GF-D8 (cell line): ENCODE measurements around the gene TPSG1.
"Not testable (repeated sequence)": the region's sequence is repeated elsewhere in the genome, so short reads cannot be mapped to it uniquely, and the experiment has no call there.

Experiments
- DNase-seq: peaks from one replicate; lab custom pipeline; 2025; lab: John Stamatoyannopoulos, UW

The TPSG1 gene

DNA sequence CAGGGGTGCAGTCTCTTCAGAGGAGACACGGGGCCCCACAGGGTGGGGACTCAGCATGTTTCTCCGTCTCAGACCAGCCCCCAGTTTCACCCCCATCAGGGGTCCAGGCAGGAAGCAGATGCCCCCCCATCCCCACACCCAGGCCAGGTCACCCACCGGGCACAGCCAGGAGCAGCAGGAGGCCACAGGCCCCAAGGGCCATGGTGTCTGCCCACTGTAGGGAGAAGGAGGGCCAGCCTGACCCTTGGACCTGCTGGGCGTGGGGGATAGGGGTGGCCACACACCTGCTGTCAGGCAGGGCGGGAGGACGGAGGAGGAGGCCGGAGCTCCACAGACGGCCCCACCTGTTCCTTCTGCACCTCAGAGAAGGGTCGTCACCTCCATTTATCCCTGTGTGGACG, at the start of gene TPSG1:
TPSG1 (minus strand) TSS at position 218 of the 401 bp plus-strand sequence; CDS start at position 202, 16 bp downstream.
- no peak for DNase-seq

DNA sequence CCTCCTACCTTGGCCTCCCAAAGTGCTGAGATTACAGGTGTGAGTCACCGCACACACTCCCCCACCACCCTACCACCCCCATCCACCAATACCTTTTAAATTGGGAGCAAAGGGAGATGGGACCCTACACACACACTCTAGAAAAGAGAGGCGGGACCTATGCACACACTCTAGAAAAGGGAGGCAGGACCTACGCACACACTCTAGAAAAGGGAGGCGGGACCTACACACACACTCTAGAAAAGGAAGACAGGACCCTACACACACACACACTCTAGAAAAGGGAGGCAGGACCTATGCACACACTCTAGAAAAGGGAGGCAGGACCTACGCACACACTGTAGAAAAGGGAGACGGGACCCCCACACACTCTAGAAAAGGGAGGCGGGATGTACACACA, 49.7 kb upstream of the TPSG1 start:
- DNase-seq, result no peak

DNA sequence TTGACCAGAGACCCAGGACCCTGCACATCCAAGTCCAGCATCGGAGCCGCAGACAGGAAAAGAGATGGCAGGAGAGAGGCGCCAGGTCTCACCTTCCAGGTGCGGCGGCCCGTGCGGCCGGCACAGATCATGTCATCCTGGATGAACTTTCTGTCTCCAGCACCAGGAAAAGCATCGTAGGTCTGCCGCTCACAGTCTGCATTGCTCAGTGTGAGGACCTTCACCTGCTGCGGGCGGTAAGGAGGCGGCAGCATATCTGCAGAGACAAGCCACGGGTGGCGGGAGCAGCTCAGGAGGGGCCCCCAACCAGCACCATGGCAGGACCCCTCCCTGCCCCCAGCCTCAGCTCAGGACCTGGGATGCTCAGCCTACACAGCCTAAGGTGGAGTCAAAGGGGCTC, 48.7 kb upstream of the TPSG1 start:
- no peak for DNase-seq

DNA sequence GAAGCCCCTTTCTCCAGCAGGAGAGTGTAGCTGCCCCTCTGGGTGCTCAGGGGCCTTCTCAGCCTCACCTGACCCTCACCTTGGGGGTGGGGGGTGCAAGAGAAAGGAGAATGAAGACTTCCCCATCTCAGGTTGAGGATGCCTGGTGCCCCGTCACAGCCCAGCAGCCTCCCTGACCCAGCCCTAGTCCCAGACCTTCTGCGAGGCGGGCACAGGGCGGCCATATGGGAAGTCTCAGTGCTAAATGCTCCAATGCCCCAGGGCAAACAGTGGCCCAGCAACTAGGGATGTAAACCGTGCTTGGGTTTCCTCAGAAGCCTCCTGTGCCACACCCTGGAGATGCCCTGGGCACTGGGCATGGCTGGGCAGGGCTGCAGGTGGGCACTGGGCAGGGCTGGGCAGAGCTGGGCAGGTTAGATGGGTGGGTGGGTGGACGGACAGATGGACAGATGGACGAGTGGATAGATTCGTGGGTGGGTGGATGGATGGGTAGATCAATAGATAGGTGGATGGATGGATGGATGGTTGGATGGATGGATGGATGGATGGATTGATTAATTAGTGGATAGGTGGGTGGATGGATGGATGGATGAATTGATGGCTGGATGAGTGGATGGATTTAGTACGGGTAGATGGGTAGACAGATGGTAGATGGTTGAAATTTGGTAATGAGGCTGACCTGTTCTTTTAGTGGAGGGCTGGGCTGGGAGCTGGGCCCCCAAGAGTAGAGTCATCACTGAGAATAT, 47.6 kb upstream of the TPSG1 start:
- DNase-seq, result no peak

DNA sequence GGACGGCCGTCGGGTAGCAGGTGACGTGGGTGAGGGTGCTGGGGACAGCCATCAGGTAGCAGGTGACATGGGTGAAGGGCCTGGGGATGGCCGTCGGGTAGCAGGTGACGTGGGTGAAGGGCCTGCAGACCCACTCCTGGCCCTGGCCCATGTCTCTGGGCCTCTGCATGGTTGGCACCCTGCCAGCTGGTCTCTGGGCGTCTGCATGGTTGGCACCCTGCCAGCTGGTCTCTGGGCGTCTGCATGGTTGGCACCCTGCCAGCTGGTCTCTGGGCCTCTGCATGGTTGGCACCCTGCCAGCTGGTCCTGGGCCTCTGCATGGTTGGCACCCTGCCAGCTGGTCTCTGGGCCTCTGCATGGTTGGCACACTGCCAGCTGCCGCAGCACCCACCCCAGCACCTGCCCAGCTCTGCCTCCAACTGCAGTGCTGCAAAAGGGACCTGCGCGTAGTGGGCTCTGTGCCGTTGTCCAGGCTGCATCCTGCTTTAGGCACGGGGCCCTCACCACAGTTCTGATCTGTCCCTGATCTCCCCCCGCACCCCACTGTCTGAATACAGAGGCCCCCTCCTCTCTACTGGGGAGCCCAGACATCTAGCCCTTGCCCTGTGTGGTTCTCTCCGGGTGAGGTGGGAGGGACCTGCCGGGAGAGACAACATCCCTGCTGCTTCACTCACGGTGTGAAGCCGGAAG, 46.8 kb upstream of the TPSG1 start:
- DNase-seq, result not testable (repeated sequence)

DNA sequence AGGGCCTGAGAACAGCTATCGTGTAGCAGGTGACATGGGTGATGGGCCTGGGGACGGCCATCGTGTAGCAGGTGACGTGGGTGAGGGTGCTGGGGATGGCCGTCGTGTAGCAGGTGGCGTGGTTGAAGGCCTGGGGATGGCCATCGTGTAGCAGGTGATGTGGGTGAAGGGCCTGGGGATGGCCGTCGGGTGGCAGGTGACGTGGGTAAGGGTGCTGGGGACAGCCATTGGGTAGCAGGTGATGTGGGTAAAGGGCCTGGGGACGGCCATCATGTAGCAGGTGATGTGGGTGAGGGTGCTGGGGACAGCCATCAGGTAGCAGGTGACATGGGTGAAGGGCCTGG, 46.3 kb upstream of the TPSG1 start:
- DNase-seq, result no peak

DNA sequence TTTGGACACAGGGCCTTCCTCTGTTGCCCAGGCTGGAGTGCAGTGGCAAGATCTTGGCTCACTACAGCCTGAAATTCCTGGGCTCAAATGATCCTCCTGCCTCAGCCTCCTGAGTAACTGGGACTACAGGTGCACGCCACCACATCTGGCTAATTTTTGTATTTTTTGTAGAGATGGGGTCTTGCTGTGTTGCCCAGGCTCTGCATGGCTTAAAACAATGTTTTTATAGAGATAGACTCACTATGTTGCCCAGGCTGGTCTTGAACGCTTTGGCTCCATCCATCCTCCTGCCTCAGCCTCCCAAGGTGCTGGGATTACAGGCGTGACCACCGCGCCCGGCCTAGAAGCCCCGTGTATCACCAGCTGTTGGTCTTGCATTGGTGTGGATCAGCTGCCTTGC, 44.4 kb upstream of the TPSG1 start:
- DNase-seq, result not testable (repeated sequence)

DNA sequence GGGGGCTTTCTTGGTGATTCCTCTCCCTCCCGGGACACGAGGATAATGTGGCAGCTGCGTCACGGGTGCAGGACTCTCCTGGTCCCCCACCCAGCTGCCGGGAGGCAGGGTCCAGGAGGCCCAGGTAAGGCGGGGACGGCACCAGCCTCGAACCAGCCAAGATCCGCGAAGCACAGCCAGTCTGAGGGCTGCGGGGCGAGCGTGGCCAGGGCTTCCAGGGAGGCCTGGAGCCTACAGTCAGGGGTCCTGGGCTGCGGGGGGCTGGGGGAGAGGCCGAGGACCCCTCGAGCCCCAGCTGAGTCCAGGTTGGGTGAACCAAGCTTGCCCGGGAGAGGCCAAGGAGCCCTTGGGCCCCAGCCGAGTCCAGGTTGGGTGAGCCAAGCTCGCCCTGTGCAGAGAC, 40.8 kb upstream of the TPSG1 start:
- DNase-seq, result no peak

DNA sequence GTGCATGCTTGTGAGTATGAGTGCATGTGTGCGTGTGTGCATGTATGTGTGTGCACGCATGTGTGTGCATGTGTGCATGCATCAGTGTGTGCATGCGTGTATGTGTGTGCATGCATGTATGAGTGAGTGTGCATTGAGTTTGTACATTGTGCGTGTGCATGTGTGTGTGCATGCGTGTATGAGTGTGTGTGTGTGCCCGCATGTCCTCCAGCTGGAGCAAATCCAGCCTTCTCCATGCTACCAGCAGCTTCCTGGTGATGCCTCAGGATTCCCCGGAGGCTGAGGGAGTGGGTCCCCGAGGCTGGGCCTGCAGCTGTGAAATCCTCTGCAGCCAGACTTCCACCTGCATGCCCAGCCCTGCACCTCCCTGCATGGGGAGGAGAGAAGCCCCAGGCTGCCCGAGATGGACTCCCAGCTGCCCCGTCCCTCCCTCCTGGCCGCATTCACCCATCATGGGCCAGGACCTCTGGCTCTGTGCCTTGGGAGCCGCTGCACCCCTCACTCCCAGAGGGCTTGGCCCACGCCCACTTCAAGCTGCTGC, 40.1 kb upstream of the TPSG1 start:
- no peak for DNase-seq

DNA sequence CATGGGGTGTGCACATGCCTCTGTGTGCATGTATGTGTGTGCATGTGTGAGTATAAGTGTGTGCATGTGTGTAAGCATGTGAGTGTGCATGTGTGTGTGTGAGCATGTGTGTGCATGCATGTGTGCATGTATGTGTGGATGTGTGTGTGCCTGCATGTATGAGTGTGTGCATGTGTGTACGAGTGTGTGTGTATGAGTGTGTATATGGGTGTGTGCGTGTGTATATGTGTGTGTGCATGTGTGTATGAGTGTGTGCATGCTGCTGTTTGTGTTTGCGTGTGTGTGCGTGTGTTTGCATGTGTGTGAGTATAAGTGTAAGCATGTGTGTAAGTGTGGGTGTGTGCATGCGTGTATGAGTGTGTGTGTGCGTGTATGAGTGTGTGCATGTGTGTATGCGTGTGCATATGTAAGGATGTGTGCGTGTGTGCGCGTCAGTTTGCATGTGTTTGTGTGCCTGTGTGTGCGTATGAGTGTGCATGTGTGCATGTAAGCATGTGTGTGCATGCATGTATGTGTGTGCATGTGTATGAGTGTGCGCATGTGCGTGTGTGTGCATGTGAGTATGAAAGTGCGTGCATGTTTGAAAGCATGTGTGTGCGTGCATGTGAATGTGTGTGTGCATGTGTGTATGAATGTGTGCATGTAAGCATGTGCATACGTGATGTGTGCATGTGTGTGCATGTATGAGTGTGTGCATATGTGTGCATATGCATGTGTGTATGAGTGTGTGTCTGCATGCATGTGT, 39.4 kb upstream of the TPSG1 start:
- DNase-seq, result no peak

DNA sequence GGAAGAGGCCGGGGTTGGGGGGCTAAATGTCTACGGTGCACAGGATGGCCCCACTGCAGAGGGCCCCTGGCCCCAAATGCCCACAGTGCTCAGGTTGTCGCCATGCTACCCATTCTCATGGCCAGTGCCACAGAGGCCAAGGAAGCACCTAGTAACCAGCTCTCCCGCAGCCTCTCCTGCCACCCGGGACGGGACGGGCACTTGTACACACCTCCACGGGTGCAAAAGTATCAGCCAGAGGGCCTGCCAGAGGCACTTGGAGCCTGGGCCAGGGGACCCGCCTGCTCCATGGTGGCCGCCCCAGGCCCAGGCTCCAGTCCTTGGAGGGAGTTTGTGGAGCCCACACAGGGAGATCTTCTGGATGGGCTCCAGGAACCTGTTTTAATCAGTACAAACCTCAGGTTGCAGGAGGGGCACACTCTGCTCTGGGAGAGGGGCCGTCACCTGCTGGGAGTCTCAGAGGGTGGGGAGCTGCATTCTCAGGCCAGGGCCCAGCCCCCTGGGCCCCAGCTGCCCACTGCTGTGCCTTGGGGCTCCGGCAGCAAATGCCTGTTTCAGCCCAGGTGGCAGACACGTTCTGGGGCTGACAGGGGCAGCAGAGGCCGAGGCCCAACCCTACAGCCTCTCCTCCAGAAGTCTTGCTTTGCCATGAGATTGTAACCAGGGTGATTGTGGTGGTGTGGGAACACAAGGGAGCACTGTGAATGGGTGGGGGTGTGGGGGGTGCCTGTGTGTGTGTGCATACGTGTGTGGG, 38.7 kb upstream of the TPSG1 start:
- no peak for DNase-seq

DNA sequence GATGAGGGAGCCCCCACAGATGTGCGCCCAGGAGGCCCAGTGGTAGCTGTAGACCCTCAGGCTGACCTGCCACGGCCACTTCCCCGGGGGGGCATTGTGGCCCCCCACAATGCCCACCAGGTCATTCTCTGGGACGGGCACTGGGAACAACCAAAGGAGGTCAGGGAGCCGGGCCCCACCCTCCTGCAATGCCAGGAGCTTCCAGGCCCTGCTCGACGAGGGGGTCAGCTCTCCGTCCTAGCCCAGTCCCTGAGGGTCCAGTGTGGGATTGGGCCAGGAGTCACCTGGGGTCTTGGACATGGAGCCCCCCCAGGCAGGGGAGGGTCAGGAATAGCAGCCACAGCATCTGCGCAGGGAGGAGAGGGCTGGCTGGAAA, 37.8 kb upstream of the TPSG1 start:
- DNase-seq, result no peak

DNA sequence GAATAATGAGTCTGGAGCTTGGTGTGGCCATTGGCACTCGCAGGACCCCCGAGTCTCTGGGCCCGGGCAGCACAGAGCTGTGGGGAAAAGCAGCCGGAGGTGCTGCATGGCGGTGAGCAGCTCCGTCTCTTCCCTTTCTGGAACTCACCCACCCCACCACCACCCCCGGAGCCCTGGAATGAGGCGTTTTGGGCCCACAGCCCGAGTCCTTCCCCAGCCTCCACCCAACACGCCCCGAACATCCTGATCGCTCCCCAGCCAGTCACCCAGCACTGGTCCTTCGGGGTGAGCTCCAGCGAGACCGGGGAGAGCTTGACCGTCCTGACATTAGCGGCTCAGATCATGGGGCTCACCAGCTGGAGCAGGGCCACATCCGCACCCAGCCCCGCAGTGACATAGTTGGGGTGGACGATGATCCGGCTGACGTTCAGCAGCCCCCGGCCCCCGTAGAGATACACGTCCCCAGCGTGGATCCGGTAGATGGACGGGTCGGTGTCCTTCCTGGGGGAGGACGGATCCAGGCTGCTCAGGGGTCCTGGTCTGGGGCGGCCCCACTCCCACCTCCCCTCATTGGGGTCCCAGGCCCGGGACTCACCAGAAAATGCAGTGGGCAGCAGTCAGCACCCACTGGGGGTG, 37.3 kb upstream of the TPSG1 start:
- no peak for DNase-seq

DNA sequence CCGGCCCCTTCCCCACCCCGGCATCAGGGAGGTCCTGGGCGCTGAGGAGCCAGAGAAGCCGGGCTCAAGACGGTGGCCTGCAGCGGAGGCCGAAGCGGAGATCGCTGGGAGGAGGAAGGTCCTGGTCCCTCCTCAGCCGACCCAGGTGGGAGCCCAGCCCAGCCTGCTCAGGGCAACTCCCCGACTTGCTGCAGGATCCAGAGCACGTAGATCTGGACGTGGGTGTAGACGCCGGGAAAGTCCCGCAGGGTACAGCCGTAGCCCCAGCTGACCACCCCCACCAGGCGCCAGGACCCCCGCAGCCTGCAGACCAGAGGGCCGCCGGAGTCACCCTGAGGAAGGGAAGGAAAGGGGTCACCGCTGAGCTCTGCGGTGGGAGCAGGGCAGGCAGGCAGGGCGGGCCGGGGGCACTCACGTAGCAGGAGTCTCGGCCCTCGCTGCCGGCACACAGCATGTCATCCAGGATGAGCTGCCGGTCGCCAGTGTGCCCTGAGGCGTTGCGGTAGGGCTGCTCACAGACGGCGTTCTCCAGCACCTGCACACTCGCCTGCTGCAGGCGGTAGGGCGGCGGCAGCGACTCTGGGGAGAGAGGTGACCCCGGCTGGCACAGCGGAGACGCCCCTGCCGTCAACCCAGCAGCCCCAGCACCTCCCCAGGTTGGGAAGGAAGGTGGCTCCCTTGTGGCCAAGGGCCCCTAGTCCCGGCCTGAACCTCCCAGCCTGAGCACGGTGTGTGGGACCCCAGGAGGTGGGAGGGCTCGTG, 36.2 kb upstream of the TPSG1 start:
- DNase-seq, result no peak

DNA sequence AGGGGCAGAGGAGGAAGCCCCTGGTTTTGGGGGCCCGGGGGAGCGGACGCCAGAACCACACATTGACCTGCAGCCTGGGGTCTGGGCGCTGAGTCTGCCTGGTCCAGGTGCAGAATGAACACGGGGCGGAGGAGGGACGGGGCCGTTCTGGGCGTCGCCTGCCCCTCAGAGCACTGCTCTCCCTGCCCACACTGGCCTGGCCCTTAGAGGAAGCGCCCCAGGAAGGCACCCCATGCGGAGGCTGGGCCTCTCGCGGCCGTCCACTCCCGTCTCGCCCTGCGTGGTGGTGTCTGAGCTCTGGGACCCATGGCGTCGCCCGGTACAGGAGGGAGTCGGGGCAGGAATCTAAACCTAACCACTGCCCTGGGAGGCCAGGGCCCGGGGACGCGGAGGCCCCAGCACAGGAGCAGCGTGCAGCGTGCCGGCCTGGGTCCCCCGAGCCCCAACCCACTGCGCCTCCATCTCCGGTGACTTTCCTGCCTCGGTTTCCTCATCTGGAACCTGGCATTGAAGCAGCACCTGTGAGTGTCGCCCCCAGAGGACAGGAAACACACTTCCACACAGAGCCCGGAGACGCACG, 35.1 kb upstream of the TPSG1 start:
- DNase-seq, result no peak

DNA sequence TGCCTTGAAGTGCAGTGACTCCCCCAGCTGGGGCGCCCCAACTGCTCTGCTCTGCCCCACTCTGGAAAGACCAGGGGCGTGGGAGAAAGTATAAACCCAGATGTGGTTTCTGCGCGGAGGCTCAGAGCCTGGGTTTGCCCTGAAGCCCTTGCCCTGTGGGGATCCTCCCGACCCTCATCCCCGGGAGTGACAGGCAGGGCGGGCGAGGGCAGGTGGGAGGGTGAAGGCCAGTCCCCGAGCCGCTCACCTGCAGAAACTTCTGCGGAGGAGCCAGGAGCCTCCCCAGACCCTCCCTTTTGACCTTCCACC, 34.6 kb upstream of the TPSG1 start:
- no peak for DNase-seq

DNA sequence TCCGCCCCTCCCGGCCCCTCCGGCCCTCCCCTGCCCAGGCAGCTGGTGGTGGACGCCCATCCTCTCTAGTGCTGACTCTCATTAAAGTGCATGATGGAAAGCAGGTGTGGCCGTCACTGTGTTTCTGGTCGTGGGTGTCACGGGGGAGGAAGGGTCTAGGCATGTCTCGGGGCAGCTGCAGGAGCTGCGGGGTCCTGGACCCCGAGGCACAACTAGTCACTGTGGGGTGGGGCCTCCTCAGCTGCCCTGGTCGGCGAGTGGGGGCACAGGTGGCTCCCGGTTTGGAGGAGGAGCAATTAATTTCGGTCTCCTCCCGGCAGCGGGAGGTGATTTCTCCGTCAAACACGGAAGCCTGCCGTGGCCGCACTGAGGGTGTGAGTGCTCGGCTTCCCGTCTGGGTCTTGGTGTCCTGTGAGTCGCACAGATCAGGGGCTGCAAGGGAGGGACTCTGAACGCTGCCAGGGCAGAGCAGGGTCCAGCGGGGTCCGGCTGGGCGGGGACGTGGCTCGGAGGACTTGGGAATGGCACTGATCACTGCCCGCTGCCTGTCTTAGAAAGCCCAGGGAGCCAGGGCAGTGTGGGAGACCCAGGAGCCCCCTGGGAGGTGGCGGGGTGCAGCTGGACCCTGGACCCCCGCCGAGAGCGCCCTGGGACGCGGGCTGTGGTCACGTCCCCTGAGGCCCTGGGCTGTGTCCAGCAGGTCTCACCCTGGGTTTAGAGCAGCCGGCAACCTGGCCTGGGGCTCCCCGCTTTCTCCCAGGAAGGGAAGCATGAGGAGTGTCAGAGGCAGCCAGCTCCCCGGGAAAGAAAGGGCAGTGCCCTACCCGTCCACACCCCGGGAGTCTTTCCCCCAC, 34.1 kb upstream of the TPSG1 start:
- no peak for DNase-seq

DNA sequence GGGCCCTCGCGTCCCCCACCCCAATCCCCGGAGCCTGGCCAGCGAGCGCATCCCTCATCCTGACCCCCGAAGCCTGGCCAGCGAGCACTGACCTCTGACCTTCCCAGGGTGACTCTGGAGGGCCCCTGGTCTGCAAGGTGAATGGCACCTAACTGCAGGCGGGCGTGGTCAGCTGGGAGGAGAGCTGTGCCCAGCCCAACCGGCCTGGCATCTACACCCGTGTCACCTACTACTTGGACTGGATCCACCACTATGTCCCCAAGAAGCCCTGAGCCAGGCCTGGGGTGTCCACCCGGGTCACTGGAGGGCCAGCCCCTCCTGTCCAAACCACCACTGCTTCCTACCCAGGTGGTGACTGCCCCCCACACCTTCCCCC, 33.1 kb upstream of the TPSG1 start:
- DNase-seq, result no peak

DNA sequence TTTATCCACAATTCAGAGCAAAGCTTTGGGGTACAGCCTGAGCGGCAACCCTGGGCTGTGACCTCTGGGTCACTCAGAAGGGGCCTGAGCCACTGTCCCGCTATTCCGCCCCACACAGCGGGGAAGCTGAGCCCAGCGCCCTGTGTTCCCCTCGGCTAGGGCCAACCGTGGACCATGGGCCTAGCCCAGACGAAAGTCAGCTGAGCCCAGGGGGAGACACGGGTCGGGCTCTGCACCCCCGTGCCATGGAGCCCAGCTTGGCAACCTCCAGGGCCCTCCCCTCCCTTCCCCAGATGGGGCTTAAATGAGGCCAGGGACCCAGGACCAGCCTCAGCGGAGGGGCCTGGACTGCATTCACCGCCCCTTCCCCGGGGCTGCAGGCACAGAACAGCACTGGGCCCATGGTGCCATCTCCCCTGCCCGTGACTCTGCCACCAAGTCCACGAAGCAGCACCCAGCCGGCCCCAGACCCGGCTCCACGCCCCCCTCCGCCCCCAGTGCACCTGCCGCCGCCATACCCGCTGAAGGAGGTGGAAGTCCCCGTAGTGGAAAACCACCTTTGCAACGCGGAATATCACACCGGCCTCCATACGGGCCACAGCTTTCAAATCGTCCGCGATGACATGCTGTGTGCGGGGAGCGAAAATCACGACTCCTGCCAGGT, 32.6 kb upstream of the TPSG1 start:
- DNase-seq, result no peak
